Neural crest cell (in vitro differentiated cells): ENCODE results near the gene TOX3. TPM values are rescaled to one million over a fixed set of nuclear protein-coding genes. Genes with fewer than 3 reads are reported as not detected.

Experiments used
- DNase-seq: peaks from one replicate; pipeline ENCODE4 v3.0.0; 2021; ENCODE audit warnings: low read depth, mixed read lengths, low spot score
- H3K27ac Mint-ChIP-seq: one replicate; pipeline ENCODE4 v1.8.0; 2021; ENCODE audit warnings: mild to moderate bottlenecking, mixed read lengths; ENCODE audit not compliant: unreplicated experiment
- H3K27me3 Mint-ChIP-seq: 2 replicates; pipeline ENCODE4 v1.8.0; 2021; ENCODE audit warnings: low read depth, mild to moderate bottlenecking, mixed read lengths
- H3K36me3 Mint-ChIP-seq: 2 replicates; pipeline ENCODE4 v1.8.0; 2021; ENCODE audit warnings: low read depth, mild to moderate bottlenecking, mixed read lengths
- H3K4me1 Mint-ChIP-seq: 2 replicates; pipeline ENCODE4 v1.8.0; 2021; ENCODE audit warnings: mixed read lengths
- H3K4me3 Mint-ChIP-seq: one replicate; pipeline ENCODE4 v1.8.0; 2021; ENCODE audit warnings: mild to moderate bottlenecking, mixed read lengths
- H3K9me3 Mint-ChIP-seq: 2 replicates; pipeline ENCODE4 v1.8.0; 2021; ENCODE audit warnings: mixed read lengths
- total RNA-seq: library from RNA; stranded (reverse); gene quantifications from 2 replicates; pipeline ENCODE4 v1.2.1, GENCODE V29; 2021
- TF ChIP-seq, protein P1 (sequence below): fragments of 200-600 bp; sonication (generic); conservative IDR thresholded peaks from 2 replicates; pipeline ENCODE4 v1.5.0; 2021; ENCODE audit warnings: antibody characterized with exemption, mild to moderate bottlenecking

TOX3 gene
- total RNA-seq, 1 donor from 2014 or later, result 37.5 TPM

DNA sequence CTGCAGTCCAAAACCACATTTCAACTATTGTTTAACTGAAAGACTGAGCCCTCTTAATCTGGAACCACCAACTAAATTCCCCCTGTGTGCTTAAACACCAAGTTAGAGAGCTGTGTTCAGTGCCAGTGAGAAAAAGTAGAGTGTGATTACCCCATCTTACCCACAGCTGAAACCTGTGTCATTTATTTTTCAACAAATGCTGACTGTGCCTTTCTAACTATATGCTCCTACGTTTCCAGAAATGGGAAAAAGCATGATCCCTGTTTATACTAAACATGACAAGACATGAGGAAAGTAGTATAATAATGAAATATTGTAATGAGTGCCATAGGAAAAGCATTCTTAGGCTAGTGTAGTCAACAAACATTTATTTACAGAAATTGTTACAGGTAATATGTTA is 7.4 kb upstream of the TOX3 start:
- Mint-ChIP-seq H3K36me3 (no peaks in the 10 kb centered on the region), H3K27me3 (peaks cover 2% of the 10 kb centered on the region), H3K9me3 (peaks cover 4% of the 10 kb centered on the region), H3K27ac (no peak overlapping the region), H3K4me3 (no peak overlapping the region), H3K4me1 (peaks cover 53% of the 10 kb centered on the region)
- no peak for DNase-seq
- TF ChIP-seq, protein P1, sequence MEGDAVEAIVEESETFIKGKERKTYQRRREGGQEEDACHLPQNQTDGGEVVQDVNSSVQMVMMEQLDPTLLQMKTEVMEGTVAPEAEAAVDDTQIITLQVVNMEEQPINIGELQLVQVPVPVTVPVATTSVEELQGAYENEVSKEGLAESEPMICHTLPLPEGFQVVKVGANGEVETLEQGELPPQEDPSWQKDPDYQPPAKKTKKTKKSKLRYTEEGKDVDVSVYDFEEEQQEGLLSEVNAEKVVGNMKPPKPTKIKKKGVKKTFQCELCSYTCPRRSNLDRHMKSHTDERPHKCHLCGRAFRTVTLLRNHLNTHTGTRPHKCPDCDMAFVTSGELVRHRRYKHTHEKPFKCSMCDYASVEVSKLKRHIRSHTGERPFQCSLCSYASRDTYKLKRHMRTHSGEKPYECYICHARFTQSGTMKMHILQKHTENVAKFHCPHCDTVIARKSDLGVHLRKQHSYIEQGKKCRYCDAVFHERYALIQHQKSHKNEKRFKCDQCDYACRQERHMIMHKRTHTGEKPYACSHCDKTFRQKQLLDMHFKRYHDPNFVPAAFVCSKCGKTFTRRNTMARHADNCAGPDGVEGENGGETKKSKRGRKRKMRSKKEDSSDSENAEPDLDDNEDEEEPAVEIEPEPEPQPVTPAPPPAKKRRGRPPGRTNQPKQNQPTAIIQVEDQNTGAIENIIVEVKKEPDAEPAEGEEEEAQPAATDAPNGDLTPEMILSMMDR, result no peak

DNA sequence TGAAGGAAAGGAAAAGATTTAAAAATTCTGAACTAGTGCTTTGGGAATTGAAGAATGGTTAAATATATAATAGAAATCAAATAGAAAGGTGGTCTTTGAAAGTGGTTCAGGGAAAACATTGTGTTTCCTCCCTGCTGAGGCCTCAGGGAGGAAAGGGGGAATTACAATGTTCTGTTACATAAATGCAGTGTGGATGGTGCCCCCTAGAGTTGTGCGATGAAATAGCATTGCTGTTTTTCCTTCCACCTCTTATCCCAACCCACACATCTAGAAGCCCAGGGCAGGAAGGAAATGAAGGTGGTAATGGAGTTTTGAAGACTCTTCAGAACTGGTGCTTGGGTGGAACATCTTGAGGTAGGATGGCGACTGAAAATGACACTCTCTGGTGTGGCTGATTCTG is 6.4 kb upstream of the TOX3 start:
- H3K27ac Mint-ChIP-seq, result no peak overlapping the region
- peak overlapping the region; percentile 18 for H3K4me3 Mint-ChIP-seq
- TF ChIP-seq, protein P1, result peak; percentile 68
- peaks cover 4% of the 10 kb centered on the region for H3K9me3 Mint-ChIP-seq
- no peak for DNase-seq
- H3K27me3 Mint-ChIP-seq, result peaks cover 9% of the 10 kb centered on the region
- H3K36me3 Mint-ChIP-seq, result no peaks in the 10 kb centered on the region
- H3K4me1 Mint-ChIP-seq, result peaks cover 61% of the 10 kb centered on the region

DNA sequence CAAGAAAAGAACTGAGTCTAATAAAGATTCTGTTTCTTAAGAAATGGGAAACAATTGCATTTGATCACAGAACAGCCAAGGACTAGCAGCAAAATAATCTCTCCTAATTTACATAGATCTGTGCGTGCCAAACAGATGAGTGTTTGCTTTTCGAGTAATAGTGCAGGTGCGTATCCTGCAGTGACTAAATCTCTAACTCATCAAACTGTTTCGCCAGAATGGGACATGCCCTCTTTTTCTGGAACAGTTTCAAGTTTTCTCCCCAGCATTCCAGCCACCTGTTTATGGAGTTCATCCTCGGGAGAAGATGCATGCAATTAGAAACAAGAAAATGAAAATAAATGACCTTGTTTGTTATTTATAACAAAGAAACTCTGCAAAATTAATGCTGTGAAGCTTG is 5.7 kb upstream of the TOX3 start:
- peaks cover 68% of the 10 kb centered on the region for H3K4me1 Mint-ChIP-seq
- no peak for DNase-seq
- peak overlapping the region; percentile 43 for H3K4me3 Mint-ChIP-seq
- peaks cover 4% of the 10 kb centered on the region for H3K9me3 Mint-ChIP-seq
- H3K27ac Mint-ChIP-seq, result no peak overlapping the region
- no peaks in the 10 kb centered on the region for H3K36me3 Mint-ChIP-seq
- TF ChIP-seq, protein P1, result no peak
- H3K27me3 Mint-ChIP-seq, result peaks cover 16% of the 10 kb centered on the region

DNA sequence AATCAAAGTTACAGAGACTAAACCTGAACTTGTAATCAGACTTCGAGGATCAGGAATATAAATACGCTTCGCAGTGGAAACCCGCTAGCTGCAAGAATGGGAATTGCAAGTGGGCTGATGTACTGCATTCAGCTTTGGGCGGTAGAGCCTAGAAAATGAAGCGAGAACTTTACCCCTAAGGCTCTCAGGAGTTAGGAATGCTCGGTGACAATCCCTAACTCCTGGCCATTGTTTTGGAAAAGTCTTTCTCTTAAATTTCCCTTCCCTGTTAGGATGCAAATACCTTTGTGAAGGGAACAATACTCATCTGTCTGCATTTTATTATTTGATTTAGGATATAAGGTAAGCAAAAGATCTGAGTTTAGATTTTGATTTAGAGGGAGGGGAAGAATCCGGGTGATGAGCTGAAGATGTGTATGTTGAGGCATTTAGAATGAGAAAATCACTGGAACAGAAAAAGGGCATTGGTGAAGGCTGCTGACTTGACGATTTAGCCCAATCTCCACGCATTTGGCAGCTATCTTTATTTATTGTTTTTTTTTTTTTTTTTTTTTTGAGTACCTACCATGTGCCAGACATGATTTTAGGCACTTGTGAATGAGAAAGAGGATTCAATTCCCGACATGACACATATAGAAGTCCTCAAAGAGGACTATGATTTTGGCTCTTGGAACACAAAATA is 2.2 kb upstream of the TOX3 start:
- H3K36me3 Mint-ChIP-seq, result no peaks in the 10 kb centered on the region
- peaks cover 73% of the 10 kb centered on the region for H3K4me1 Mint-ChIP-seq
- no peak for DNase-seq
- no peaks in the 10 kb centered on the region for H3K9me3 Mint-ChIP-seq
- H3K4me3 Mint-ChIP-seq, result peak overlapping the region; percentile 90
- H3K27me3 Mint-ChIP-seq, result peaks cover 20% of the 10 kb centered on the region
- TF ChIP-seq, protein P1, result peak; percentile 68
- H3K27ac Mint-ChIP-seq, result no peak overlapping the region

DNA sequence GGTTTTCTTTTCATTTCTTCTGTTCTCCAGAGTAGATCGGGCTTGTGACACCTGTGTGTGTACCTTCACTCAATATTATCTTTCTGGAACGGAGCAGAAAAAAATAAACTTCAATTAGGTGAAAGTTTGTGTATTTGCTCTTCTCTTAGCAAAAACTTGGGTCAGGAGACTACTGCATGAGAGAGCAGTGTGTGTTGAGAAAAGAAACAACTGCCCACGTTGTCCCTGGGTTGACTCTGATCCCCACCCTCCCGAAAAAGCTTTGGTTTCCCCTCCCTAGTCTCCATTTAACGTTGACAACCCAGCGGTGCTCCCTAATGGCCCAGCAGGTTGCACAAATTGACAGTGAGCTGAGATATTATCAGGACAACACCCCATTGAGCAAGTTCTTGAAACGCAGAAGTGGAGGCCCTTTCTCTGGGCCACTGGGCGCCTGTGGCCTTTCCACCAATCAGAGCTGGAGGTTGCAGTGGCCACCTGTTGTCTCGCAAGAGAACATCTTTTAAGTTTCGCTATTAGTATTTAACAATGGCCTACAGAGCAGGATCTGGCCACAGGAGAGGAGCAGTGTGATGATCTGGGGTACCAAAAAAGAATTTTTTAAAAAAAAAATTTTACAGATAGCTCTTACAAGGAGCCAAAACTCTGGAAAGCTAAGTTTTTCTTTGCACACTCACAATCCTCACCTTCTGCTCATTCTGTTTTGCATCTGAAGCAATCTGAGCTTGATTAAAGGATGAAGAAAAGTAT is 1.5 kb upstream of the TOX3 start:
- H3K4me3 Mint-ChIP-seq, result peak overlapping the region; percentile 90
- TF ChIP-seq, protein P1, result no peak
- H3K36me3 Mint-ChIP-seq, result no peaks in the 10 kb centered on the region
- H3K9me3 Mint-ChIP-seq, result no peaks in the 10 kb centered on the region
- DNase-seq, result no peak
- no peak overlapping the region for H3K27ac Mint-ChIP-seq
- H3K27me3 Mint-ChIP-seq, result peaks cover 20% of the 10 kb centered on the region
- peaks cover 71% of the 10 kb centered on the region for H3K4me1 Mint-ChIP-seq
